K562 (cell line): Measurements from ENCODE around the gene RNASEH1. TPM values are rescaled to one million over a fixed set of nuclear protein-coding genes. Genes with fewer than 3 reads are reported as not detected.

ENCODE experiments used
- ADNP ChIP-seq: fragments of 200-800 bp; sonication (Bioruptor generic); IDR thresholded peaks from 2 replicates; pipeline ENCODE4 v1.6.1; 2016; ENCODE audit warnings: missing genetic modification characterization, missing compliant biosample characterization
- ATF7 ChIP-seq: fragments of 450-650 bp; IDR thresholded peaks from 2 replicates; pipeline ENCODE4 v1.7.1; 2014; ENCODE audit warnings: mild to moderate bottlenecking, moderate library complexity
- BRCA1 ChIP-seq, 2 experiments: fragments of 450-650 bp in 1 of 2; sonication (generic) in 1 of 2; formaldehyde crosslinking in 1 of 2; IDR thresholded peaks; 2 replicates each; pipeline versions ENCODE4 v1.5.0 to v1.6.1; 2017 to 2020; ENCODE audit warnings: mild to moderate bottlenecking in 1 of 2, missing genetic modification reagents in 1 of 2
- CBFA2T2 ChIP-seq: fragments of 450-650 bp; conservative IDR thresholded peaks from 2 replicates; pipeline ENCODE4 v1.6.1; 2017; ENCODE audit warnings: mild to moderate bottlenecking
- CBFB ChIP-seq: sonication (generic); formaldehyde crosslinking; IDR thresholded peaks from 2 replicates; pipeline ENCODE4 v1.4.0; 2020; ENCODE audit warnings: mild to moderate bottlenecking, missing genetic modification reagents
- COPS2 ChIP-seq: fragments of 450-650 bp; conservative IDR thresholded peaks from 2 replicates; pipeline ENCODE4 v1.6.1; 2016; ENCODE audit warnings: mild to moderate bottlenecking, moderate library complexity
- CREBBP ChIP-seq: IDR thresholded peaks from one replicate; pipeline ENCODE4 v1.6.1; 2012; ENCODE audit warnings: low read depth, mild to moderate bottlenecking, control low read depth, inconsistent platforms, low read length
- EP300 ChIP-seq: IDR thresholded peaks from 2 replicates; pipeline ENCODE4 v1.6.1; 2012; ENCODE audit warnings: low read length, improper control_type of control experiment
- FOSL1 ChIP-seq: fragments of 200-800 bp; sonication (Bioruptor generic); conservative IDR thresholded peaks from 2 replicates; pipeline ENCODE4 v1.6.1; 2016; ENCODE audit warnings: missing genetic modification characterization, missing compliant biosample characterization
- HNRNPLL ChIP-seq: fragments of 200-400 bp; formaldehyde crosslinking; IDR thresholded peaks from 2 replicates; pipeline ENCODE4 v1.6.1; 2017; ENCODE audit warnings: low read length, low read depth, mild to moderate bottlenecking; ENCODE audit not compliant: poor library complexity, severe bottlenecking
- IFI16 ChIP-seq: fragments of 250-450 bp; sonication (Bioruptor Pico); IDR thresholded peaks from 2 replicates; pipeline ENCODE4 v2.1.2; 2022; ENCODE audit warnings: mild to moderate bottlenecking, inconsistent platforms
- MBD2 ChIP-seq: sonication (generic); IDR thresholded peaks from 2 replicates; pipeline ENCODE4 v1.6.1; 2016; ENCODE audit warnings: low read depth, borderline replicate concordance
- MED1 ChIP-seq: sonication (generic); formaldehyde crosslinking; IDR thresholded peaks from 2 replicates; pipeline ENCODE4 v1.8.1; 2023; ENCODE audit warnings: missing genetic modification reagents, borderline replicate concordance
- MEIS2 ChIP-seq: fragments of 450-650 bp; IDR thresholded peaks from 2 replicates; pipeline ENCODE4 v1.6.1; 2014; ENCODE audit warnings: mild to moderate bottlenecking; ENCODE audit not compliant: partially characterized antibody
- NELFE ChIP-seq: IDR thresholded peaks from 2 replicates; pipeline ENCODE4 v1.6.1; 2011; ENCODE audit warnings: mild to moderate bottlenecking; ENCODE audit not compliant: insufficient read depth, insufficient read length
- POLR2A ChIP-seq: fragments of 450-650 bp; conservative IDR thresholded peaks from 2 replicates; pipeline ENCODE4 v1.6.1; 2016
- SMARCA4 ChIP-seq: fragments of 450-650 bp; IDR thresholded peaks from 2 replicates; pipeline ENCODE4 v1.6.1; 2016
- TBL1XR1 ChIP-seq, 2 experiments: IDR thresholded peaks; 2 replicates each; pipeline ENCODE4 v1.6.1; 2012; ENCODE audit warnings: improper control_type of control experiment in 2 of 2, low read length in 2 of 2, mild to moderate bottlenecking in 1 of 2
- THRAP3 ChIP-seq: fragments of 450-650 bp; IDR thresholded peaks from 2 replicates; pipeline ENCODE4 v1.6.1; 2016; ENCODE audit warnings: mild to moderate bottlenecking, inconsistent platforms, borderline replicate concordance
- ZKSCAN8 ChIP-seq: fragments of 200-800 bp; sonication (Bioruptor generic); IDR thresholded peaks from 2 replicates; pipeline ENCODE4 v1.6.1; 2016; ENCODE audit warnings: missing genetic modification characterization, missing compliant biosample characterization
- ZNF146 ChIP-seq: IDR thresholded peaks from one replicate; pipeline ENCODE4 v1.6.1; 2018; ENCODE audit warnings: missing compliant biosample characterization; ENCODE audit not compliant: unreplicated experiment
- ZNF274 ChIP-seq: IDR thresholded peaks from 2 replicates; pipeline ENCODE4 v1.6.1; 2011; ENCODE audit warnings: low read depth, mild to moderate bottlenecking, low read length, moderate library complexity, borderline replicate concordance
- ZNF830 ChIP-seq: fragments of 250-450 bp; sonication (Bioruptor Pico); IDR thresholded peaks from 2 replicates; pipeline ENCODE4 v1.5.0; 2021; ENCODE audit warnings: mild to moderate bottlenecking
- polyA plus RNA-seq, 8 experiments: library from polyadenylated mRNA; depleted of rRNA in 4 of 8; stranded (reverse) in 5 of 8; unstranded in 3 of 8; fragments of >200 nt; fragmentation: Nextera tagmentation in 2 of 8; fragmentation: Illumina TruSeq in 1 of 8; extraction: Ambion mirVana in 2 of 8; extraction: Trizol in 1 of 8; gene quantifications; 2 replicates each; pipeline versions ENCODE4 v1.2.1 to v1.2.3, GENCODE V29; 2011 to 2014; ENCODE audit warnings: inconsistent platforms in 1 of 8, missing spikeins in 1 of 8
- total RNA-seq, 7 experiments: library from RNA; depleted of rRNA in 6 of 7; stranded (reverse); fragments of >200 nt in 6 of 7; fragmentation: Illumina TruSeq in 2 of 7; extraction: Trizol in 2 of 7; gene quantifications; 2 replicates each; pipeline versions ENCODE4 v1.2.1 to v1.2.3, GENCODE V29; 2011 to 2021; ENCODE audit warnings: low replicate concordance in 1 of 7
- TF ChIP-seq, protein P1 (sequence below): fragments of 250-450 bp; sonication (Bioruptor Pico); IDR thresholded peaks from 2 replicates; pipeline ENCODE4 v1.4.0; 2020; ENCODE audit warnings: mild to moderate bottlenecking, moderate library complexity
- TF ChIP-seq, protein P2 (sequence below): fragments of 450-650 bp; IDR thresholded peaks from 2 replicates; pipeline ENCODE4 v1.6.1; 2018; ENCODE audit warnings: mild to moderate bottlenecking, low read depth; ENCODE audit not compliant: partially characterized antibody
- TF ChIP-seq, protein P3 (sequence below): fragments of 250-450 bp; sonication (Bioruptor Pico); IDR thresholded peaks from 2 replicates; pipeline ENCODE4 v1.5.0; 2020; ENCODE audit warnings: mild to moderate bottlenecking, borderline replicate concordance

The RNASEH1 gene
- total and polyA plus RNA-seq, 9 of the 15 experiments (the other 6 are each of a cell fraction or from before 2014, with no cell fraction given): 25.7 to 47.5 (median 42.8) TPM

DNA sequence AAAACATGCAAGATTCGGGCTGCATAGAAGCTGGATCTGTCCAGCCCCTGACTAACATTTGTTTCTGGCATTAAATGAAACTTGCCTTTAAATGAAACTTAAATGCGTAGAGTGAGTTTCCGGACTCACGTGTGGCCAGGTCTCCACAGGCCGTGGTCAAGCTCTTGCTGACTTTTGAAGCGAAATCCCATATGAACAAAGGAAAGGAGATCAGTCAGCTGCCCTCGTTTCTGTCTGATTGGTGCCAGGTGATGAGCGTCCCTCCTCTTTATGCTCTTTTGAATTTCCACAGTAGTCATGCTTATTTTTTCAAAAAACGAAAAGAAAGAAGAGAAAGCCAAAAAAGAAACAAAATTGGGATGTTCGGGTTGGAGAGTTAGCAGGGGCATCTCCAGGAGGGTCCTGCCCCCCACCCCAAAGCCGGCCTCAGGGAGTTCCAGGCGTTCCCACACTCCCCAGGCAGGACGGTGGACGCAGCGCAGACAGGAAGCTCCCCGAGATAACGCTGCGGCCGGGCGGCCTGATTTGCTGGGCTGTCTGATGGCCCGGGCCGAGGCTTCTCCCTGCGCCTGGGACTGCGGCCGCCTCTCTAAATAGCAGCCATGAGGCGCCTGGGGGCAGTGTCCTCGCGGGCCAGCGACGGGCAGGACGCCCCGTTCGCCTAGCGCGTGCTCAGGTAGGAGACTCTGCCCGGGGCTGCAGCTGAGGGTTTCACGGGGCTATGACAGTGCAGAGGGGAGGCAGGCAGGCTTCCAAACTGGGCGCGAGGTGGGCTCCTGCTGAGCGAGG is 36.6 kb upstream of the RNASEH1 start, which contains the start of gene COLEC11 (continued):
- TF ChIP-seq MBD2 (no peak), CBFA2T2 (no peak), ZNF830 (CRISPR knock-in tag) (no peak), MEIS2 (no peak), HNRNPLL (no peak), ZKSCAN8 (CRISPR knock-in tag) (no peak), FOSL1 (tag) (0 out of 2 replicates have a peak, but pooled peaks have one; percentile 16), ATF7 (peak; percentile 52; the same call in 1 of the 2 replicates), TBL1XR1 (IDR thresholded peaks at IDR 0.05; ENCODE audit: low read length in 2 of 2) (no peak), ZNF274 (no peak), COPS2 (no peak), ZNF146 (CRISPR knock-in tag) (no peak), ADNP (tag) (no peak), BRCA1 (IDR thresholded peaks at IDR 0.05) (no peak), BRCA1 (CRISPR knock-in tag; IDR thresholded peaks at IDR 0.05) (no peak), SMARCA4 (peak; percentile 60), POLR2A (no peak), THRAP3 (no peak), EP300 (0 out of 2 replicates have a peak, but pooled peaks have one; percentile 4), NELFE (no peak), IFI16 (CRISPR knock-in tag) (no peak), MED1 (CRISPR knock-in tag) (no peak), CREBBP (no peak), CBFB (no peak)
- TF ChIP-seq, protein P1, sequence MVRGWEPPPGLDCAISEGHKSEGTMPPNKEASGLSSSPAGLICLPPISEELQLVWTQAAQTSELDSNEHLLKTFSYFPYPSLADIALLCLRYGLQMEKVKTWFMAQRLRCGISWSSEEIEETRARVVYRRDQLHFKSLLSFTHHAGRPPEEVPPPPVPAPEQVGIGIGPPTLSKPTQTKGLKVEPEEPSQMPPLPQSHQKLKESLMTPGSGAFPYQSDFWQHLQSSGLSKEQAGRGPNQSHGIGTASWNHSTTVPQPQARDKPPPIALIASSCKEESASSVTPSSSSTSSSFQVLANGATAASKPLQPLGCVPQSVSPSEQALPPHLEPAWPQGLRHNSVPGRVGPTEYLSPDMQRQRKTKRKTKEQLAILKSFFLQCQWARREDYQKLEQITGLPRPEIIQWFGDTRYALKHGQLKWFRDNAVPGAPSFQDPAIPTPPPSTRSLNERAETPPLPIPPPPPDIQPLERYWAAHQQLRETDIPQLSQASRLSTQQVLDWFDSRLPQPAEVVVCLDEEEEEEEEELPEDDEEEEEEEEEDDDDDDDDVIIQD (CRISPR knock-in tag): no peak
- TF ChIP-seq, protein P2, sequence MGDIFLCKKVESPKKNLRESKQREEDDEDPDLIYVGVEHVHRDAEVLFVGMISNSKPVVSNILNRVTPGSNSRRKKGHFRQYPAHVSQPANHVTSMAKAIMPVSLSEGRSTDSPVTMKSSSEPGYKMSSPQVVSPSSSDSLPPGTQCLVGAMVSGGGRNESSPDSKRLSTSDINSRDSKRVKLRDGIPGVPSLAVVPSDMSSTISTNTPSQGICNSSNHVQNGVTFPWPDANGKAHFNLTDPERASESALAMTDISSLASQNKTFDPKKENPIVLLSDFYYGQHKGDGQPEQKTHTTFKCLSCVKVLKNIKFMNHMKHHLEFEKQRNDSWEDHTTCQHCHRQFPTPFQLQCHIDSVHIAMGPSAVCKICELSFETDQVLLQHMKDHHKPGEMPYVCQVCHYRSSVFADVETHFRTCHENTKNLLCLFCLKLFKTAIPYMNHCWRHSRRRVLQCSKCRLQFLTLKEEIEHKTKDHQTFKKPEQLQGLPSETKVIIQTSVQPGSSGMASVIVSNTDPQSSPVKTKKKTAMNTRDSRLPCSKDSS: no peak
- TF ChIP-seq, protein P3, sequence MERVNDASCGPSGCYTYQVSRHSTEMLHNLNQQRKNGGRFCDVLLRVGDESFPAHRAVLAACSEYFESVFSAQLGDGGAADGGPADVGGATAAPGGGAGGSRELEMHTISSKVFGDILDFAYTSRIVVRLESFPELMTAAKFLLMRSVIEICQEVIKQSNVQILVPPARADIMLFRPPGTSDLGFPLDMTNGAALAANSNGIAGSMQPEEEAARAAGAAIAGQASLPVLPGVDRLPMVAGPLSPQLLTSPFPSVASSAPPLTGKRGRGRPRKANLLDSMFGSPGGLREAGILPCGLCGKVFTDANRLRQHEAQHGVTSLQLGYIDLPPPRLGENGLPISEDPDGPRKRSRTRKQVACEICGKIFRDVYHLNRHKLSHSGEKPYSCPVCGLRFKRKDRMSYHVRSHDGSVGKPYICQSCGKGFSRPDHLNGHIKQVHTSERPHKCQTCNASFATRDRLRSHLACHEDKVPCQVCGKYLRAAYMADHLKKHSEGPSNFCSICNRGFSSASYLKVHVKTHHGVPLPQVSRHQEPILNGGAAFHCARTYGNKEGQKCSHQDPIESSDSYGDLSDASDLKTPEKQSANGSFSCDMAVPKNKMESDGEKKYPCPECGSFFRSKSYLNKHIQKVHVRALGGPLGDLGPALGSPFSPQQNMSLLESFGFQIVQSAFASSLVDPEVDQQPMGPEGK: no peak
